H1 (cell line): Measurements from ENCODE around the gene AHSG. TPM values are rescaled to one million over a fixed set of nuclear protein-coding genes. Genes with fewer than 3 reads are reported as not detected.

Source experiments
- CTCF ChIA-PET: fragments of 300-600 bp; sonication (Branson Sonifier 250); formaldehyde crosslinking; loops from one replicate; lab custom pipeline; 2021; ENCODE audit not compliant: partially characterized antibody; lab: Charles Lee
- POLR2A ChIA-PET: fragments of 300-600 bp; sonication (Branson Sonifier 250); formaldehyde crosslinking; loops from one replicate; lab custom pipeline; 2021; ENCODE audit warnings: inconsistent platforms; ENCODE audit not compliant: partially characterized antibody; lab: Charles Lee
- DNase-seq, 2 experiments: peaks; one replicate each; pipeline versions ENCODE4 v3.0.0 to v3.0.0-alpha.2; 2010 to 2022; ENCODE audit warnings: low spot score in 2 of 2, low read depth in 1 of 2, mixed read lengths in 1 of 2
- FAIRE-seq: peaks from 2 replicates; lab custom pipeline; 2011; peaks lifted over from hg19 to GRCh38; lab: Jason Lieb, UNC
- H2AFZ ChIP-seq: 2 replicates; pipeline ENCODE4 v1.8.1; 2012; ENCODE audit warnings: low read length, inconsistent platforms
- H2AK5ac ChIP-seq: 2 replicates; pipeline ENCODE4 v1.6.1; 2013; ENCODE audit warnings: low read depth, low read length
- H2BK120ac ChIP-seq: replicated peaks from 2 replicates; pipeline ENCODE3; 2013; ENCODE audit warnings: low read depth, low read length, inconsistent platforms
- H2BK12ac ChIP-seq: 2 replicates; pipeline ENCODE4 v1.6.1; 2013; ENCODE audit warnings: low read depth, low read length
- H2BK15ac ChIP-seq: 2 replicates; pipeline ENCODE4 v1.6.1; 2013; ENCODE audit warnings: low read length
- H2BK20ac ChIP-seq: 2 replicates; pipeline ENCODE4 v1.6.1; 2013; ENCODE audit warnings: low read length
- H2BK5ac ChIP-seq: 2 replicates; pipeline ENCODE4 v1.6.1; 2013; ENCODE audit warnings: low read depth, low read length
- H3K14ac ChIP-seq: 2 replicates; pipeline ENCODE4 v1.6.1; 2013; ENCODE audit warnings: inconsistent platforms; ENCODE audit not compliant: insufficient read length
- H3K18ac ChIP-seq: 2 replicates; pipeline ENCODE4 v1.6.1; 2013; ENCODE audit warnings: low read length; ENCODE audit errors: extremely low read depth
- H3K23ac ChIP-seq: 2 replicates; pipeline ENCODE4 v1.6.1; 2013; ENCODE audit warnings: inconsistent platforms; ENCODE audit not compliant: insufficient read length
- H3K23me2 ChIP-seq: 2 replicates; pipeline ENCODE4 v1.6.1; 2013; ENCODE audit warnings: low read depth, low read length
- H3K27ac ChIP-seq: 2 replicates; pipeline ENCODE4 v1.6.1; 2011; ENCODE audit warnings: low read depth, low read length, inconsistent platforms
- H3K27me3 ChIP-seq, 4 experiments: replicated peaks in 1 of 4; 1 replicate in 1 of 4; 2 replicates in 3 of 4; pipeline versions ENCODE4 v1.6.1 to v1.8.1; 2011 to 2013; ENCODE audit warnings: low read length in 3 of 4, mild to moderate bottlenecking in 3 of 4, inconsistent platforms in 2 of 4, mixed read lengths in 2 of 4, moderate library complexity in 1 of 4; ENCODE audit not compliant: control insufficient read depth in 3 of 4, insufficient read depth in 3 of 4; ENCODE audit errors: extremely low read depth in 1 of 4
- H3K36me3 ChIP-seq, 4 experiments: 2 replicates each; pipeline versions ENCODE4 v1.6.1 to v1.8.1; 2011 to 2013; ENCODE audit warnings: mild to moderate bottlenecking in 4 of 4, low read length in 3 of 4, moderate library complexity in 2 of 4, control low read depth in 1 of 4, inconsistent platforms in 1 of 4; ENCODE audit not compliant: insufficient read depth in 4 of 4, control insufficient read depth in 2 of 4
- H3K4ac ChIP-seq: replicated peaks from 2 replicates; pipeline ENCODE3; 2013; ENCODE audit warnings: low read length, low read depth, mixed read lengths, inconsistent platforms; ENCODE audit not compliant: insufficient read length
- H3K4me1 ChIP-seq, 4 experiments: replicated peaks in 1 of 4; 1 replicate in 1 of 4; 2 replicates in 3 of 4; pipeline versions ENCODE4 v1.6.1 to v1.8.1; 2011 to 2013; ENCODE audit warnings: low read length in 3 of 4, inconsistent platforms in 2 of 4, mixed read lengths in 1 of 4; ENCODE audit not compliant: insufficient read depth in 4 of 4, control insufficient read depth in 3 of 4
- H3K4me2 ChIP-seq, 2 experiments: 2 replicates each; pipeline versions ENCODE4 v1.6.1 to v1.8.1; 2011 to 2013; ENCODE audit warnings: low read depth in 2 of 2, low read length in 2 of 2, control low read depth in 1 of 2, inconsistent platforms in 1 of 2, mild to moderate bottlenecking in 1 of 2; ENCODE audit not compliant: insufficient read depth in 1 of 2
- H3K4me3 ChIP-seq, 4 experiments: fragments of 200-600, 300-600 bp in 1 of 4; sonication (generic), shearing (Covaris generic), sonication (Bioruptor Twin) in 1 of 4; 2 replicates each; pipeline versions ENCODE4 v1.5.1 to v1.8.1; 2011 to 2016; ENCODE audit warnings: low read length in 4 of 4, low read depth in 3 of 4, control low read depth in 2 of 4, inconsistent platforms in 2 of 4, mild to moderate bottlenecking in 2 of 4, mixed read lengths in 1 of 4, moderate library complexity in 1 of 4; ENCODE audit not compliant: insufficient read depth in 2 of 4; ENCODE audit errors: extremely low read depth in 1 of 4
- H3K56ac ChIP-seq: replicated peaks from 2 replicates; pipeline ENCODE3; 2013; ENCODE audit warnings: low read depth, mild to moderate bottlenecking, mixed read lengths, low read length, inconsistent platforms; ENCODE audit not compliant: insufficient read length
- H3K79me1 ChIP-seq: 2 replicates; pipeline ENCODE4 v1.6.1; 2013; ENCODE audit warnings: low read depth, low read length, control low read depth
- H3K79me2 ChIP-seq, 2 experiments: 2 replicates each; pipeline versions ENCODE4 v1.6.1 to v1.8.1; 2012 to 2013; ENCODE audit warnings: low read length in 2 of 2, mild to moderate bottlenecking in 2 of 2, inconsistent platforms in 1 of 2; ENCODE audit not compliant: insufficient read depth in 2 of 2, control insufficient read depth in 1 of 2
- H3K9ac ChIP-seq, 4 experiments: replicated peaks in 1 of 4; 1 replicate in 1 of 4; 2 replicates in 3 of 4; pipeline versions ENCODE4 v1.6.1 to v1.8.1; 2011 to 2013; ENCODE audit warnings: low read depth in 3 of 4, low read length in 3 of 4, control low read depth in 2 of 4, mild to moderate bottlenecking in 2 of 4, moderate library complexity in 2 of 4, inconsistent platforms in 1 of 4; ENCODE audit errors: extremely low read depth in 1 of 4
- H3K9me3 ChIP-seq, 2 experiments: 2 replicates each; pipeline versions ENCODE4 v1.6.1 to v1.8.1; 2012 to 2013; ENCODE audit warnings: mild to moderate bottlenecking in 2 of 2, moderate library complexity in 2 of 2, control low read depth in 1 of 2, inconsistent platforms in 1 of 2, low read depth in 1 of 2, low read length in 1 of 2, mixed read lengths in 1 of 2; ENCODE audit not compliant: insufficient read depth in 2 of 2
- H4K20me1 ChIP-seq, 2 experiments: replicated peaks in 1 of 2; 2 replicates each; pipeline versions ENCODE3 to v1.8.1; 2011 to 2013; ENCODE audit warnings: inconsistent platforms in 2 of 2, low read length in 2 of 2, mild to moderate bottlenecking in 1 of 2; ENCODE audit not compliant: insufficient read depth in 2 of 2, control insufficient read depth in 1 of 2
- H4K5ac ChIP-seq: 2 replicates; pipeline ENCODE4 v1.6.1; 2013; ENCODE audit warnings: low read length, low read depth, mixed read lengths, inconsistent platforms; ENCODE audit not compliant: insufficient read length
- H4K8ac ChIP-seq: 2 replicates; pipeline ENCODE4 v1.8.0; 2013; ENCODE audit warnings: mild to moderate bottlenecking, moderate library complexity, low read length, inconsistent platforms; ENCODE audit not compliant: insufficient read depth; ENCODE audit errors: extremely low read depth
- H4K91ac ChIP-seq: replicated peaks from 2 replicates; pipeline ENCODE3; 2013; ENCODE audit warnings: low read length, mixed read lengths, inconsistent platforms; ENCODE audit not compliant: insufficient read length
- CTCF ChIP-seq, 3 experiments: IDR thresholded peaks; 1 replicate in 2 of 3; 2 replicates in 1 of 3; pipeline versions ENCODE4 v1.5.1 to v1.6.1; 2011; ENCODE audit warnings: low read length in 3 of 3, mild to moderate bottlenecking in 3 of 3, inconsistent platforms in 2 of 3, low read depth in 1 of 3, moderate library complexity in 1 of 3; ENCODE audit not compliant: insufficient read depth in 1 of 3; ENCODE audit errors: control extremely low read depth in 1 of 3
- JUND ChIP-seq: IDR thresholded peaks from 2 replicates; pipeline ENCODE4 v1.6.1; 2011; ENCODE audit warnings: mild to moderate bottlenecking, improper control_type of control experiment, low read length
- NANOG ChIP-seq: IDR thresholded peaks from 2 replicates; pipeline ENCODE4 v1.6.1; 2011; ENCODE audit warnings: low read length, low read depth, mild to moderate bottlenecking, inconsistent platforms; ENCODE audit not compliant: insufficient read depth, poor library complexity, severe bottlenecking
- POLR2AphosphoS5 ChIP-seq: IDR thresholded peaks from 2 replicates; pipeline ENCODE4 v1.6.1; 2011; ENCODE audit warnings: low read depth, low read length
- SIRT6 ChIP-seq: IDR thresholded peaks from one replicate; pipeline ENCODE4 v1.7.1; 2012; ENCODE audit warnings: low read length, inconsistent platforms
- SP2 ChIP-seq: IDR thresholded peaks from 2 replicates; pipeline ENCODE4 v1.6.1; 2012; ENCODE audit warnings: mild to moderate bottlenecking, low read length, inconsistent platforms
- SRF ChIP-seq: IDR thresholded peaks from 2 replicates; pipeline ENCODE4 v1.6.1; 2011; ENCODE audit warnings: mild to moderate bottlenecking, low read depth, low read length, moderate library complexity
- SUZ12 ChIP-seq: fragments of 200-600 bp; sonication (generic); IDR thresholded peaks from 2 replicates; pipeline ENCODE4 v1.6.1; 2012; ENCODE audit warnings: mild to moderate bottlenecking, inconsistent platforms, low read length, moderate library complexity, mixed read lengths
- YY1 ChIP-seq: IDR thresholded peaks from 2 replicates; pipeline ENCODE4 v1.6.1; 2011; ENCODE audit warnings: low read depth, mild to moderate bottlenecking, low read length
- WGBS, 2 experiments: shearing (Covaris generic) in 1 of 2; methylation state at CpG; one replicate each; pipeline versions ENCODE4 v1.1.6 to v1.1.7; 2013 to 2015; ENCODE audit warnings: low lambda C conversion rate in 2 of 2, mixed read lengths in 2 of 2, inconsistent platforms in 1 of 2, low coverage in 1 of 2, missing lambda C conversion rate in 1 of 2; ENCODE audit not compliant: insufficient replicate concordance in 2 of 2, insufficient coverage in 1 of 2, insufficient read length in 1 of 2; ENCODE audit errors: extremely low coverage in 1 of 2, missing lambda C conversion rate in 1 of 2; 5-methylcytosine and 5-hydroxymethylcytosine counted together
- polyA plus RNA-seq, 7 experiments: library from polyadenylated mRNA; depleted of rRNA in 3 of 7; stranded (reverse) in 5 of 7; unstranded in 2 of 7; fragments of >200 nt in 5 of 7; fragments of 200-250 nt in 2 of 7; gene quantifications; 1 replicate in 5 of 7; 2 replicates in 1 of 7; 4 replicates in 1 of 7; pipeline versions ENCODE4 v1.2.1 to v1.2.3, GENCODE V29; 2011 to 2013; ENCODE audit warnings: missing spikeins in 2 of 7, mixed read lengths in 2 of 7
- total RNA-seq: library from RNA; stranded (reverse); fragmentation: NEBNext Ultra II Directional; extraction: Animal tissue kit (Norgen Biotek cat#: 25700); gene quantifications from 2 replicates; pipeline ENCODE4 v1.2.1, GENCODE V29; 2021

Gene AHSG
- total and polyA plus RNA-seq, 2 of the 8 experiments (the other 6 are each of a cell fraction or from before 2014, with no cell fraction given): 0.68 to 0.78 TPM

- H2BK120ac ChIP-seq: no peak overlapping the region
- no peak overlapping the region for H2AFZ ChIP-seq
- DNase-seq (no peak), FAIRE-seq (no peak)
- H4K8ac ChIP-seq: no peak overlapping the region
- H2BK12ac ChIP-seq: no peak overlapping the region
- ChIA-PET CTCF (interaction anchor here (1.2 to 23.7 kb wide), 4 partner anchors 9 to 176 kb away, joined by 3 to 333 read pairs (median 4); partner anchors contain the start of gene AHSG), POLR2A (interaction anchor here (10.2 kb wide), 1 partner anchor 190 kb away, joined by 85 read pairs; the partner anchor contains the start of gene EIF4A2)
- H3K56ac ChIP-seq: no peak overlapping the region
- no peaks in the 10 kb centered on the region for H3K27me3 ChIP-seq
- no peak overlapping the region for H3K9ac ChIP-seq
- H4K20me1 ChIP-seq: no peaks in the 10 kb centered on the region
- no peak overlapping the region for H2AK5ac ChIP-seq
- H4K5ac ChIP-seq: no peak overlapping the region
- H3K79me1 ChIP-seq: no peaks in the 10 kb centered on the region; the same call in 1 of the 2 replicates
- no peaks in the 10 kb centered on the region for H3K36me3 ChIP-seq
- H3K9me3 ChIP-seq: no peaks in the 10 kb centered on the region
- no peak overlapping the region for H3K14ac ChIP-seq
- H2BK15ac ChIP-seq: no peak overlapping the region
- no peak overlapping the region for H3K23ac ChIP-seq
- H2BK5ac ChIP-seq: no peak overlapping the region
- H3K27ac ChIP-seq: no peak overlapping the region
- no peak overlapping the region for H4K91ac ChIP-seq
- no peaks in the 10 kb centered on the region for H3K23me2 ChIP-seq
- TF ChIP-seq NANOG (no peak), CTCF (IDR thresholded peaks at IDR 0.05; ENCODE audit: control extremely low read depth in 1 of 3, insufficient read depth in 1 of 3, low read depth in 1 of 3, low read length in 3 of 3) (no peak), SP2 (no peak), JUND (no peak), YY1 (no peak), SIRT6 (no peak), SUZ12 (no peak), POLR2AphosphoS5 (no peak), SRF (no peak)
- no peak overlapping the region for H3K18ac ChIP-seq
- H2BK20ac ChIP-seq: no peak overlapping the region
- no peak overlapping the region for H3K4me3 ChIP-seq
- H3K79me2 ChIP-seq: no peaks in the 10 kb centered on the region
- H3K4me1 ChIP-seq: no peaks in the 10 kb centered on the region
- no peak overlapping the region for H3K4ac ChIP-seq
- H3K4me2 ChIP-seq: no peak overlapping the region
- 91% methylated on average over 3 of the region's 3 CpGs; no CpG with 5 or more reads in 1 of the 2 experiments for WGBS, 2 experiments
Observed at GRCh38 chr3:186593862-186594261, 19.0 kb upstream of the AHSG start.
